ENCODE results near the gene STOM.
"Not testable (repeated sequence)": the region's sequence is repeated elsewhere in the genome, so short reads cannot be mapped to it uniquely, and the experiment has no call there.

STOM gene

GRCh38 chr9:121300283-121301119, 69.5 kb downstream of the STOM start:
- no peak for DNase-seq (ENCODE audit: low read depth in 2 of 2)

- DNase-seq (ENCODE audit: low read depth in 2 of 2), result no peak
Observed at GRCh38 chr9:121299467-121300282, 70.4 kb downstream of the STOM start.

GRCh38 chr9:121298689-121299466, 71.2 kb downstream of the STOM start:
- no peak for DNase-seq (ENCODE audit: low read depth in 2 of 2)

GRCh38 chr9:121298016-121298538, 72.0 kb downstream of the STOM start:
- no peak for DNase-seq (ENCODE audit: low read depth in 2 of 2)

GRCh38 chr9:121297389-121297788, 72.7 kb downstream of the STOM start:
- DNase-seq (ENCODE audit: low read depth in 2 of 2), result no peak

- DNase-seq (ENCODE audit: low read depth in 2 of 2), result no peak
Observed at GRCh38 chr9:121296213-121297127, 73.6 kb downstream of the STOM start.

- DNase-seq (ENCODE audit: low read depth in 2 of 2), result no peak
Observed at GRCh38 chr9:121295662-121296191, 74.3 kb downstream of the STOM start.

GRCh38 chr9:121294866-121295661, 75.0 kb downstream of the STOM start:
- DNase-seq (ENCODE audit: low read depth in 2 of 2), result no peak

GRCh38 chr9:121294151-121294743, 75.8 kb downstream of the STOM start:
- no peak for DNase-seq (ENCODE audit: low read depth in 2 of 2)

GRCh38 chr9:121292801-121293241, 77.2 kb downstream of the STOM start:
- DNase-seq (ENCODE audit: low read depth in 2 of 2), result no peak

- DNase-seq (ENCODE audit: low read depth in 2 of 2), result no peak
Observed at GRCh38 chr9:121292051-121292450, 78.0 kb downstream of the STOM start.

GRCh38 chr9:121291536-121291935, 78.5 kb downstream of the STOM start:
- not testable (repeated sequence) for DNase-seq (ENCODE audit: low read depth in 2 of 2)

GRCh38 chr9:121289772-121290370, 80.2 kb downstream of the STOM start:
- DNase-seq (ENCODE audit: low read depth in 2 of 2), result no peak

GRCh38 chr9:121289026-121289771, 80.9 kb downstream of the STOM start:
- DNase-seq (ENCODE audit: low read depth in 2 of 2), result no peak
